Occipital lobe (tissue), 2 donors: ENCODE data around the gene FMN1. TPM values are rescaled to one million over a fixed set of nuclear protein-coding genes. Genes with fewer than 3 reads are reported as not detected.
A peak's percentile ranks its signal among the peaks of the same experiment; 100 is the strongest.

ENCODE experiments used
- DNase-seq: peaks from one replicate; lab custom pipeline; 2025; lab: John Stamatoyannopoulos, UW
- total RNA-seq: library from RNA; depleted of rRNA; stranded (reverse); fragments of >200 nt; gene quantifications from one replicate; pipeline ENCODE4 v1.2.3, GENCODE V29; 2014

FMN1 gene
- total RNA-seq, 1 donor from 2014 or later, result 3.9 TPM

DNA sequence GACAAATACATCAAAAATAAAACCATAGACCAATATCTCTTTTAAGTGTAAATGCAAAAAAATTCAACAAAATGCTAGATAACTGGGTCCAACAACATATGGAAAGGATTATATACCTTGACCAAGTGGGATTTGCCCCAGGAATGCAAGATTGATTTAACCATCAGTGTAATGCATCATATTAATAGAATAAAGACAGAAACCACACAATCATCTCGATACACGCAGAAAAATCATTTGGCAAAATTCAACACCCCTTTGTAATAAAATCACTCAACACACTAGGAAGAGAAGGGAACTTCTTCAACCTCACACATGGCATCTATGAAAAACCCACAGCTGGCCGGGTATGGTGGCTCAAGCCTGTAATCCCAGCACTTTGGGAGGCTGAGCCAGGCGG lies 457.2 kb downstream of the FMN1 start:
- DNase-seq, result no peak

DNA sequence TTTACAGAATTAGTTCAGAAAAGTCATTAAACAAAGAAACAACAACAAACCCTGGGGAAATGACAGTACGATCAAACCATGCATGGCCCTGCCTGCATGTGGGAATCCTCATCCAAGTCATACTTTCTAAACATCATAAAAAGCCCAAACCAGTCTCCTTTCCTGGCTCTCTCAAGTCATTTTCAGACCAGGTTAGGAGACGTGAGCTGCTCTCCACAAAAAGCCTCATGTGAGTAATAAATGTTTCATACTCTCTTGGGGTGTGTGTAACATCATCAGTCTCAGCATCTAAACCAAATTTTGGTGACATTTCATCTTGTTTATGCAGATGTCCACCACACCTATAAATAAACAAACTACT lies 457.8 kb downstream of the FMN1 start:
- DNase-seq, result no peak

DNA sequence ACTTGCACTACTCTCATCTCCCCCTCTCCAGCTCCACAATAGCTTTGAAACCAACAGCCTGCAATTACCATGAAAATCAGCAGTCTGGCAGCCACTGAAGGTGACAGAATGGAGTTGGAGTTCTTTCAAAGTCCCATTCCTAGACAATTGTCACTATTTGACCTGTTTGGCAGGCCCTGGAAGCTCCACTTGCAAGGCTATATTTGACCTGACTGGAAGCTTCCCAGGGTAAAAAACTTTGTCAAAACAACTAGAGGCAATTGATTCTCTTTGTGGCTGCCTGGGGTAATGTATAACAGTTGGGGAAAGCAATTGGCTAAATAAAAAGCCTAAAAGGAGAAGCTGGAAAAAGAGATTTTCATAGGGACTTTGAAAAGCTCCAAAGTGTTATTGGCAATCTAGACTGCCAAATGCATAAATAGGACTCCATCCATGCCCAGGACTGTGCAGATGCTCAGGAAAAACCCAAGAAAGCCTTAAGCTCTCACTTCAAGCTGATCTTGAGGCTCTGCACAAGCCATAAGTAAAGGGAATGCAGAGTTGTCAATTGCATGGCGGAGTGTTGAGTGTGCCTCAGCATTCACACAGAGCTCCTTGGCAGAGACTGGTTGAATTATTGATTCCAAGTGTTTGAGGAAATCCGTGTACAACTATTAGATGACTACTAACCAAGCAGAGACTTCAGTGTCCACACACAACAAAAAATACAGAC lies 458.4 kb downstream of the FMN1 start:
- no peak for DNase-seq

DNA sequence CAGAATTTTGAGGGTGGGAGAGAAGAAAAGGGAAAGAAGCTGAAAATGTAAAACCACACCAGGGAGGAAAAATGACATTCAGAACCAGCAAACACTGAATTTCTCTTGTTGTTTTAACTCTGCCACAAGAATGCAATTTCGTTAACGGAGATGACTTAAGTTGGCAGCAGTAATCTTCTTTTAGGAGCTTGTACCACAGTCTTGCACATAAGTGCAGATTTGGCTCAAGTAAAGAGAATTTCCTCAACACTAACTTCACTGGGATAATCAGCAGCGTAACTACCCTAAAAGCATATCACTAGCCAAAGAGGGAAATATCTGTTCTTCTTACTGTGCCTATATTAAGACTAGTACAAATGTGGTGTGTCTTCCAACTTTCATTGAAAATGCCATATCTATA lies 461.2 kb downstream of the FMN1 start:
- no peak for DNase-seq

DNA sequence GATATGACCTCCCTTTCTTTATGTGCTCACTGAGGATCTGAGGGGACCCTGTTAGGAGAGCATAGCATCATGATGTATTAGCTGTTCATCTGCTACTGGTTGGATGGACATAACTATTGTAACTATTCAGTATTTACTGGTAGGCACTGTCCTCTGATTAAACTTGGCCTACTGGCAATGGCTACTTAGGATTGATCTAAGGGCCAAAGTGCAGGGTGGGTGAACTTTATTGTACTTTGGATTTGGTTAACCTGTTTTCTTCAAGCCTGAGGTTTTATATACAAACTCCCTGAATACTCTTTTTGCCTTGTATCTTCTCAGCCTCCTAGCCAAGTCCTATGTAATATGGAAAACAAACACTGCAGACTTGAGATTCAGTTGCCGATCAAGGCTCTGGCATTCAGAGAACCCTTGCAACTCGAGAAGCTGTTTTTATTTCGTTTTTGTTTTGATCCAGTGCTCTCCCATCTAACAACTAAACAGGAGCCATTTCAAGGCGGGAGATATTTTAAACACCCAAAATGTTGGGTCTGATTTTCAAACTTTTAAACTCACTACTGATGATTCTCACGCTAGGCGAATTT lies 461.8 kb downstream of the FMN1 start:
- DNase-seq, result no peak

DNA sequence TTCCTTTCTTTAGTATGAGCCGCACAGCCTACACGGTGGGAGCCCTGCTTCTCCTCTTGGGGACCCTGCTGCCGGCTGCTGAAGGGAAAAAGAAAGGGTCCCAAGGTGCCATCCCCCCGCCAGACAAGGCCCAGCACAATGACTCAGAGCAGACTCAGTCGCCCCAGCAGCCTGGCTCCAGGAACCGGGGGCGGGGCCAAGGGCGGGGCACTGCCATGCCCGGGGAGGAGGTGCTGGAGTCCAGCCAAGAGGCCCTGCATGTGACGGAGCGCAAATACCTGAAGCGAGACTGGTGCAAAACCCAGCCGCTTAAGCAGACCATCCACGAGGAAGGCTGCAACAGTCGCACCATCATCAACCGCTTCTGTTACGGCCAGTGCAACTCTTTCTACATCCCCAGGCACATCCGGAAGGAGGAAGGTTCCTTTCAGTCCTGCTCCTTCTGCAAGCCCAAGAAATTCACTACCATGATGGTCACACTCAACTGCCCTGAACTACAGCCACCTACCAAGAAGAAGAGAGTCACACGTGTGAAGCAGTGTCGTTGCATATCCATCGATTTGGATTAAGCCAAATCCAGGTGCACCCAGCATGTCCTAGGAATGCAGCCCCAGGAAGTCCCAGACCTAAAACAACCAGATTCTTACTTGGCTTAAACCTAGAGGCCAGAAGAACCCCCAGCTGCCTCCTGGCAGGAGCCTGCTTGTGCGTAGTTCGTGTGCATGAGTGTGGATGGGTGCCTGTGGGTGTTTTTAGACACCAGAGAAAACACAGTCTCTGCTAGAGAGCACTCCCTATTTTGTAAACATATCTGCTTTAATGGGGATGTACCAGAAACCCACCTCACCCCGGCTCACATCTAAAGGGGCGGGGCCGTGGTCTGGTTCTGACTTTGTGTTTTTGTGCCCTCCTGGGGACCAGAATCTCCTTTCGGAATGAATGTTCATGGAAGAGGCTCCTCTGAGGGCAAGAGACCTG lies 463.5 kb downstream of the FMN1 start:
- DNase-seq, result no peak

DNA sequence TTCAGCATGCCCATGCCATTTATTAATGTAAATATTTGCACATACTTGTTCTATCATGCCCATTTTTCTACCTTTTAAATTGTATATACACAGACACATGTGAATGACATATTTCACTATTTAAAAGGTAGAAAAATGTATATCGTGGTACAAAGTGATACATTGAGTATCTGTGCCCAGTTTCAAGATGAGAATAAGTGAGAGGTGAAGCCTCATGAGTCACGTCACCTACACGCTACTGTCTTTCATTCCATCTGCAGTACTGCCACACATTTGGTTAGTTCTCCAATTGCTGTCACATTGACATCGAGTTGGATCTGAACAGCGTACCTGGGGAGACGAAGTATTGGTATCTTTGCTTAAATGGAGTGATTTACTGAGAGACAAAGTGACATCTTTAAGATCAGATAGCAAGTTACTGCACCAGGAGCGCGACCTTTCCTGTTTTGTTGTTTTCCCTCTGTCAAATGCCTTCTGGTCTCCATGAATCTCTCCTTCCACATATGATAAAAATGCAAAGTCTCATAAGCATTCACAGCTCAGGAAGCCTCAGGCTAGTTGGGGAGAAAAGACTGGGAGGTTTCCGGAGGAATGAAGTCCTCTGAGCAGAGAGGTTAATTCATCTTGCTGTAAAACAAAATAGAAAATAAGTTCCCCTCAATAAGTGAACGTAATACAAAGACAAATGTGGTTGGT lies 464.7 kb downstream of the FMN1 start:
- no peak for DNase-seq

DNA sequence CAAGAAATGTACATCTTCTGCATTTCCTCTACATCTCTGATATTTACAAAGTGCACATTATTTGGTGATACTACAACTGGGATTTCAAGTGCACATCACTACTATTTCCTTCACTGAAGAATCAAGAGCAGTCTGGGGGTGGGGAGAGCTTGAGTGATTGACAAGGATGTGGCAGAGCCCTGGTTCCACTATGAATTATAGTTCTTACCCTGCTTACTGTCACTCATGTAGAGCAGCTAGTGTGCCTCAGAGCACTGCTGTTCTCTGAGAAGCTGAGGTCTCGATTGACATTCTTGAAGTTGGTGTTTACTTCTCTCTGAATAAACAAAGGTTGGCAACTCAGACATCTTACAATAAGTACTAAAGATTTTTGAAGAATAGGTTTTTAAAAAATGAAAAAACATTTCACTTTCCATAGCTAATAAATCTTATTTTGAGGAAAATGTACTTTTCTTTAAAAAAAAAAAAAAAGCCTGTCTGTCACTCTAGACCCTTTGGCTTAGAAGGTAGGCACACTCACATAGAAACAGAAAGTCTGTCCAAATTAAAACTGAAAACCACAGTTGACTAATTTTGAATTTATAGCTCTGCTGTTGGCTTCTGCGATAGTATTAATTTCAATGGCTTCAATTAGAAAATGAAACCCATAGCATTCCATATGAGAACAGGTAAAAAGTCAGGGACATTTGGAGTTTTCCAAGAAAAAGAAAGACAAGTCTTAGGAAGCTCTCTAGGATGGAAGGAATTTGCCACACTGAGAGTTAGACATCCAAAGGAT lies 471.2 kb downstream of the FMN1 start:
- DNase-seq, result no peak

DNA sequence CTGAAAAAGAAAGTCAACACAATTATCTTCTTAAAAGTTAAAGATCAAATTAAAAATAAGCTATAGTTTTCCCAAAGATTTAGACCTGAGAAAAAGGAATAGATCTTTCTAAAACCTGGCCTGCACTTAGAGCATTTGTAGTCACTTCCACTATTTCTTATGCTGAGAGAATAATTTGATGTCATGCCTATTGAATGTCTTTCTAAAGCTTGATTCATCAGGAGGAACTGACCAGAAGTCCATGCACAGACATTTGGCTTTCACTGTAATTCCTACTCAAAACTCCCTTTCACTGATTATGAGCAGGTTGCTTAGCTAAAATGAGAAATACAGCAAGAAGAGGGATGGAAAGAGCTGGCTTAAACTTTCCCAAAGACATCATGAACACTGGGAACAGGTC lies 472.4 kb downstream of the FMN1 start:
- DNase-seq, result no peak

DNA sequence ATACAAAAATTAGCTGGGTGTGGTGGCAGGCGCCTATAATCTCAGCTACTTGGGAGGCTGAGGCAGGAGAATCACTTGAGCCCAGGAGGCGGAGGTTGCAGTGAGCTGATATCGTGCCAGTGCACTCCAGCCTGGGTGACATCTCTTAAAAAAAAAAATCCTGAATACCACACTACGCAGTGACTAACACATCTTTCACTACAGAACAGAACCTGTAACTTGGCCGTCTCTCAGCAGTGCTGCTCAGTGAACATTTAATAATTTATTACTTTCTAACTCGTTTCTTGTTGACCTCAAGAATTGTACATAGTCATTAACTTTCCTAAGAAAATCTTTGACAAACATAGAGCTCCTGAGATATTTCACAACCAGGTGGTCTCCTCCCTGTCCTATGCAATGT lies 472.9 kb downstream of the FMN1 start:
- no peak for DNase-seq

DNA sequence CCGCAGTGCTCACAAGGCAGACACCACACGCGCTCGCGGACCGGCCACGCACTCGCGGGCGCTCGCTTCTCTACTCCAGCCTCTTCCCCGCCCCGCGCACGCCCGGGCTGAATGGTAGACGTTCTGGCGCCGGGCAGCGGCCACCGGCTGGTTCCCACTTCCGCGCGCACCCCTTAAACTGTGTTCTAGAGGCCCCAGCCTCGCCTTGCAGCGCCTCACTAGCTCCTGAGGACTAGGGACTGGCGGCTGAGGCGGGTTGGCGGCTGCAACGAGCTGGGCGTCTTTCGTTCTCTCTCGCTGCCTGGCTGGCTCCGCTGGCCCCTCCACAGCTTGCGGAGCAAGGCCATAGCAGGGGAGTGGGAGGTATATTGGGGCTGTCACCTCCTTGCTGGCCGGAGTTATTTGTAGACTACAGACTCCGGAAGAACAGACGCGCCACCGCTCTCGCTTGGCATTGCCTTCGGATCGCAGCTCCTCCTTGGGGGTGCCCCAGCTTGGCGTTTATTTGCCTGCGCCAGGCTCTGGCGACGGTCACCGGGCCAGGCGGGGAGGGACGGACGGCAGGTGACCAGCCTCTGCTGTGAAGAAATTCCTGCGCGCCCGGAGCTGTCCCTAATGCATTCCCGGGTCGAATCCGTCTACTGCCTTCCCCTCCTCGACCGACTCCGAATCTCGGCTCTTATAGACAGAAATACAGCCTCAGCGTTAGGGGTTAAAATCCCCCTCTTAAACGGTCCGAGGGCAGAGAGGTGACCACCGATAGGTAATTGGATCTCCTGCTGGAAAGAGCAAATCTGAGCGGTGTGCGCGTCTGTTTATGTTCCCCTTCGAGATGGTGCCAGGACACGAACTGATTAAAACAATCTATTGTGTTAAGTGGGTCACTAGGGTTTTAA lies 475.4 kb downstream of the FMN1 start:
- DNase-seq, result no peak

DNA sequence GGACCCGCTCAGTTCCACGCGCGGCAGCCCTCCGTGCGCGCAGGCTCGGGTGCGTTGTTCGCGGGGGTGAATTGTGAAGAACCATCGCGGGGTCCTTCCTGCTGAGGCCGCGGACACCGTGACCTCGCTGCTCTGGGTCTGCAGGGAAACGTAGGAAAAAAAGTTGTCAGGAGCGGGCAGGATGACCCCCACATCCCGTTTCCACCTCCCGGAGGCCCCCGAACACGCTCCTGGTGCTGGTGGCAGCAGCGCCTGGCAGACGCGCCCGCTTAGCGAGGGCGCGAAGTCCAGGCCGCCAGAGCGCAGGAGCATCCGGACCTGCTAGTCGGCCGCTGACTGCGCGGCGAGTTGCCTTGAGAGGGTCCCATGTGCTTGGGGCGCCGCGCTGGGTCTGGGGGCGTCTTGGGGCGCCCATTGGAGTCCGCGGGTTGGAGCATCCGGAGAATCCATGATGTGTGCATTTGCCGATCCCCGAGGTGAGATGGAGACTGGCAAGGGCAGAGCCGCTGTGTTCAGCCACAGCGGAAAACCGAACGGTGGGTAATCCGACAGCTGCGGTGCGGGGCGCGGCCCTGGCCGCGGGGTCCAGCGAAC lies 476.2 kb downstream of the FMN1 start:
- DNase-seq, result no peak

DNA sequence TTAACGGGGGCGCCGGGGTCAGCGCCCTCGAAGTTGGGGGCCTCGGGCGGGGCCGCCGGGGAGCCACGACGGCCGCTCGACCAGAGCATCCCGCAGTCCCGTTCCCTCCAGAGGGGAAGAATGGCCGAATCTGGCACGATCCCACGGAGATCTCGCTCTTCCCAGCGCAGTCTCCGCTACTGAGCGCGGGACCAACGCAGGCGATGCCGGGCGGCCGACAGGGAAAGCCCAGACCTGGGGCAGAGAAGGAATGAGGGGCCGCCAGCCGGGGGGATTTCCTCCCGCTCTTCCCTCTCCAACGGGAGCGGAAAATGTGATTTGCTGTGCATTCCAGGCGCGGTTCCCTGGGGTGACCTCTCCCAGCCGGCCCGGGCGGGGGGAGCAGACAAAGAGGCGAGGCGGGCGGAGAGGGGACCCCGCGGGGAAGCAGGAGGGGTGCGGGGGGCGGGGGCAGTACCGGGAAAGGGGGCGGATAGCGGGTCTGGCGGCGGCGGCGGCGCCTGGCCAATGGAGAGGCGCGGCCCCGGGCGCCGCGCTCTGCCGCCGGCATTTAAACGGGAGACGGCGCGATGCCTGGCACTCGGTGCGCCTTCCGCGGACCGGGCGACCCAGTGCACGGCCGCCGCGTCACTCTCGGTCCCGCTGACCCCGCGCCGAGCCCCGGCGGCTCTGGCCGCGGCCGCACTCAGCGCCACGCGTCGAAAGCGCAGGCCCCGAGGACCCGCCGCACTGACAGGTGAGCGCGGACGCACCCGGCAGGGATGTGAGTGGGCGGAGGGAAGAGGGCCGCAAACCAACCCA lies 476.9 kb downstream of the FMN1 start, which contains the start of gene GREM1:
GREM1 (plus strand) TSS at position 579 of the 801 bp plus-strand sequence. CDS start 12,687 bp downstream, outside the sequence.
- DNase-seq, result peak; percentile 28

DNA sequence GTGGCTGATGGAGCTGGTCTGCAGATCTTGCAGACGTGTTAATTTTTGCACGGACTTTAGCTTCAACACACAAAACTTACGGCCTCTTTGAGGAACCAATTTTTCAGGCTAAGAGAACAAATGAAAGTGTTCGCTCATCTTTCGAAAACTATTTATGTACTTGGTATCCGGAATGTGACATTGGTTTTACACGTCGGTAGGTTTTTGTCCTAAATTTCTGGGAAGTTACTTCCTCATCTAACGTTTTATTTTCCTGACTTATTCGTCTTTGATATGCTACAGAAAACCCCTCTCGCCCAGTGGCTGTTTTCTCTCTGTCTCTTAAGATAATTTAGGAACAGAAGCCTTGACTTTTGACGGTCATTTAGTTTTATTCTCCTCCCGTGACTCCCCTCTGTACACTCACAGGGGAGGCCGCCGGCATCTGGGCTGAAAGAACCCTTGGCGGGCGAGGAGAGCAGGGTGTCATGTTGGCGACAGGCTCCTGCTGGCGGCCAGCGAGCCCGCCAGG lies 477.5 kb downstream of the FMN1 start:
- no peak for DNase-seq

DNA sequence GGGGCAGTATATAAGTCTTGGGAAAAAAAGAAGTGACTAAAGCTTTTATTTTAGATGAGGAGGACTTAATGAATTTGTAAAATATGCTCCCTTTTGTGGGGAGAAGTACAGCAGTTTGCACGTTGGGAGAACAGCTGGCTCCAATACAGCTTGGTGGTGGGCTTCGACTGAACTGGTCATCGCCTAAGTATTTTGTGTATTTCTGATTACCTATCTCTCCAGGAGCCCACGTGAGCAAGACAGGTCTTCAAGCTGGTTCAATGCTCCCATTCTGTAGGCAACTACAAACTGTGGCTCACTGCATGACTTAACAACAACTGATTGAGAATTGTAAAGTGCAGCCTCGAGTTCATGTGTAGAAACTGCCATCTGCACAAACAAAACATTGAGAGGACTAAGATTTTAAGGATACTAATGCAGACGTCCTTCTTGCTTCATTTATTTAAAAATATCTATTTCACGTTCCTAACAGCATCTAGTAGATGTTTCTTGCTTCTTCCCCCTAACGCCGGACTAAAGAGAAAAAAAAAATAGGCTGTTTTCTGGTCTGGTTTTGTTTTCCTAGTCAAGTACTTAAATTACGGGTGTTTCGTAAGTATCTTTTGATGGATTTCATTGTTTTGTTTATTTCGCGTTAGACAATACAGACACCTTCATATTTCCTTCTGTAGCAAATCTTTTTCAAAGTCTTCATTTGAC lies 478.1 kb downstream of the FMN1 start:
- no peak for DNase-seq
